Left renal cortex interstitium (tissue), 4 donors: ENCODE measurements around the gene UBA7. TPM values are rescaled to one million over a fixed set of nuclear protein-coding genes. Genes with fewer than 3 reads are reported as not detected.

Experiments
- polyA plus RNA-seq, 4 donors: library from polyadenylated mRNA; unstranded; fragments of 120-200 nt; gene quantifications; one replicate each; pipeline ENCODE4 v1.2.1, GENCODE V29; 2013; ENCODE audit not compliant: insufficient read length in 4 of 4

The UBA7 gene
- polyA plus RNA-seq, 4 donors: 36.0 to 52.0 (median 39.9) TPM

Other genes with a start within 250 kb of the UBA7 start
- gene APEH, start 139.6 kb downstream of the UBA7 start, polyA plus RNA-seq: 100 to 1,000 TPM; 136 to 159 (median 151) TPM
- gene MST1, start 124.5 kb downstream of the UBA7 start, polyA plus RNA-seq: 100 to 1,000 TPM; 107 to 397 (median 172) TPM
- gene RNF123, start 124.4 kb downstream of the UBA7 start, polyA plus RNA-seq: 10 to 100 TPM; 32.1 to 45.3 (median 39.0) TPM
- gene AMIGO3, start 94.3 kb downstream of the UBA7 start, polyA plus RNA-seq: 1 to 10 TPM; 1.0 to 2.5 (median 2.1) TPM
- gene GMPPB, start 90.0 kb downstream of the UBA7 start, polyA plus RNA-seq: 10 to 100 TPM; 11.4 to 19.2 (median 18.1) TPM
- 10 to 100 TPM; 43.3 to 54.8 (median 53.4) TPM for gene IP6K1, start 27.4 kb downstream of the UBA7 start, polyA plus RNA-seq
- gene CDHR4, start 14.1 kb downstream of the UBA7 start, polyA plus RNA-seq: under 1 TPM in 1 of 4 donors, not detected in 3; 0.16 TPM
- 10 to 100 TPM in 3 of 4 donors, 1 to 10 TPM in 1; 8.8 to 18.4 (median 12.7) TPM for gene INKA1, start 10.7 kb downstream of the UBA7 start, polyA plus RNA-seq
- 10 to 100 TPM in 2 of 4 donors, 1 to 10 TPM in 2; 9.4 to 12.7 (median 11.1) TPM for gene TRAIP, start 42.6 kb upstream of the UBA7 start, polyA plus RNA-seq
- gene CAMKV, start 56.0 kb upstream of the UBA7 start, polyA plus RNA-seq: under 1 TPM; 0.08 to 0.43 (median 0.17) TPM
- 1 to 10 TPM; 1.4 to 2.4 (median 2.2) TPM for gene MST1R, start 89.9 kb upstream of the UBA7 start, polyA plus RNA-seq
- gene MON1A, start 115.9 kb upstream of the UBA7 start, polyA plus RNA-seq: 1 to 10 TPM; 7.0 to 9.7 (median 8.7) TPM
- gene RBM6, start 126.2 kb upstream of the UBA7 start, polyA plus RNA-seq: 100 to 1,000 TPM in 3 of 4 donors, 10 to 100 TPM in 1; 82.1 to 197 (median 145) TPM